ENCODE measurements around the gene RELA. TPM values are rescaled to one million over a fixed set of nuclear protein-coding genes. Genes with fewer than 3 reads are reported as not detected.
A peak's percentile ranks its signal among the peaks of the same experiment; 100 is the strongest.

RELA gene
- total RNA-seq, 1 experiment from 2014 or later = 35.1 TPM

DNA sequence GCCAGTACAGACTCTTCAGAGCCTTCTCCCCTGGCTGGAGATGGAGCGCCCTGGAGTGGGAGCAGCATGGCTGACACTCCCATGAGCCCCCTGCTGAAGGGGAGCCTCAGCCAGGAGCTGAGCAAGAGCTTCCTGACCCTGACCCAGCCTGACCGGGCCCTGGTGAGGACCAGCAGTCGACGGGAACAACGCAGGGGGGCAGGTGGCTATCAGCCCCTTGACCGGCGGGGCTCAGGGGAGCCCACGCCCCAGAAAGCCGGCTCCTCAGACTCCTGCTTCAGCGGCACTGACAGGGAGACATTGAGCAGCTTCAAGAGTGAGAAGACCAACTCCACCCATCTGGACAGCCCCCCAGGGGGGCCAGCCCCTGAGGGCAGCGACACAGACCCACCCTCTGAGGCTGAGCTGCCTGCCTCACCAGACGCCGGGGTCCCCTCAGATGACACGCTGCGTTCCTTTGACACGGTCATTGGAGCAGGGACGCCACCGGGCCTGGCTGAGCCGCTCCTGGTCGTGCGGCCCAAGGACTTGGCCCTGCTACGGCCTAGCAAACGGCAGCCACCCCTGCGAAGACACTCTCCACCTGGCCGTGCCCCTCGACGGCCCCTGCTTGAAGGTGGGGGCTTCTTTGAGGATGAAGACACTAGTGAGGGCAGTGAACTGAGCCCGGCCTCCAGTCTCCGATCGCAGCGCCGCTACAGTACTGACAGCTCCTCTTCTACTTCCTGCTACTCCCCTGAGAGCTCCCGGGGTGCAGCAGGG, 44.5 kb downstream of the RELA start (continued):
- no peak for TF ChIP-seq E2F5 (CRISPR knock-in tag; IDR thresholded peaks at IDR 0.05)
- TF ChIP-seq ELF4 (CRISPR knock-in tag; IDR thresholded peaks at IDR 0.05; ENCODE audit: low read depth) = no peak
- no peak for TF ChIP-seq SMAD4 (CRISPR knock-in tag; IDR thresholded peaks at IDR 0.05)
- TF ChIP-seq NR3C1 (CRISPR knock-in tag; conservative IDR thresholded peaks at IDR 0.05; ENCODE audit: low read depth) = no peak
- TF ChIP-seq, protein P1, sequence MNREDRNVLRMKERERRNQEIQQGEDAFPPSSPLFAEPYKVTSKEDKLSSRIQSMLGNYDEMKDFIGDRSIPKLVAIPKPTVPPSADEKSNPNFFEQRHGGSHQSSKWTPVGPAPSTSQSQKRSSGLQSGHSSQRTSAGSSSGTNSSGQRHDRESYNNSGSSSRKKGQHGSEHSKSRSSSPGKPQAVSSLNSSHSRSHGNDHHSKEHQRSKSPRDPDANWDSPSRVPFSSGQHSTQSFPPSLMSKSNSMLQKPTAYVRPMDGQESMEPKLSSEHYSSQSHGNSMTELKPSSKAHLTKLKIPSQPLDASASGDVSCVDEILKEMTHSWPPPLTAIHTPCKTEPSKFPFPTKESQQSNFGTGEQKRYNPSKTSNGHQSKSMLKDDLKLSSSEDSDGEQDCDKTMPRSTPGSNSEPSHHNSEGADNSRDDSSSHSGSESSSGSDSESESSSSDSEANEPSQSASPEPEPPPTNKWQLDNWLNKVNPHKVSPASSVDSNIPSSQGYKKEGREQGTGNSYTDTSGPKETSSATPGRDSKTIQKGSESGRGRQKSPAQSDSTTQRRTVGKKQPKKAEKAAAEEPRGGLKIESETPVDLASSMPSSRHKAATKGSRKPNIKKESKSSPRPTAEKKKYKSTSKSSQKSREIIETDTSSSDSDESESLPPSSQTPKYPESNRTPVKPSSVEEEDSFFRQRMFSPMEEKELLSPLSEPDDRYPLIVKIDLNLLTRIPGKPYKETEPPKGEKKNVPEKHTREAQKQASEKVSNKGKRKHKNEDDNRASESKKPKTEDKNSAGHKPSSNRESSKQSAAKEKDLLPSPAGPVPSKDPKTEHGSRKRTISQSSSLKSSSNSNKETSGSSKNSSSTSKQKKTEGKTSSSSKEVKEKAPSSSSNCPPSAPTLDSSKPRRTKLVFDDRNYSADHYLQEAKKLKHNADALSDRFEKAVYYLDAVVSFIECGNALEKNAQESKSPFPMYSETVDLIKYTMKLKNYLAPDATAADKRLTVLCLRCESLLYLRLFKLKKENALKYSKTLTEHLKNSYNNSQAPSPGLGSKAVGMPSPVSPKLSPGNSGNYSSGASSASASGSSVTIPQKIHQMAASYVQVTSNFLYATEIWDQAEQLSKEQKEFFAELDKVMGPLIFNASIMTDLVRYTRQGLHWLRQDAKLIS (CRISPR knock-in tag; IDR thresholded peaks at IDR 0.05; ENCODE audit: borderline replicate concordance) = no peak
- TF ChIP-seq, protein P2, sequence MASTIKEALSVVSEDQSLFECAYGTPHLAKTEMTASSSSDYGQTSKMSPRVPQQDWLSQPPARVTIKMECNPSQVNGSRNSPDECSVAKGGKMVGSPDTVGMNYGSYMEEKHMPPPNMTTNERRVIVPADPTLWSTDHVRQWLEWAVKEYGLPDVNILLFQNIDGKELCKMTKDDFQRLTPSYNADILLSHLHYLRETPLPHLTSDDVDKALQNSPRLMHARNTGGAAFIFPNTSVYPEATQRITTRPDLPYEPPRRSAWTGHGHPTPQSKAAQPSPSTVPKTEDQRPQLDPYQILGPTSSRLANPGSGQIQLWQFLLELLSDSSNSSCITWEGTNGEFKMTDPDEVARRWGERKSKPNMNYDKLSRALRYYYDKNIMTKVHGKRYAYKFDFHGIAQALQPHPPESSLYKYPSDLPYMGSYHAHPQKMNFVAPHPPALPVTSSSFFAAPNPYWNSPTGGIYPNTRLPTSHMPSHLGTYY (CRISPR knock-in tag; IDR thresholded peaks at IDR 0.05) = no peak
- TF ChIP-seq, protein P3, sequence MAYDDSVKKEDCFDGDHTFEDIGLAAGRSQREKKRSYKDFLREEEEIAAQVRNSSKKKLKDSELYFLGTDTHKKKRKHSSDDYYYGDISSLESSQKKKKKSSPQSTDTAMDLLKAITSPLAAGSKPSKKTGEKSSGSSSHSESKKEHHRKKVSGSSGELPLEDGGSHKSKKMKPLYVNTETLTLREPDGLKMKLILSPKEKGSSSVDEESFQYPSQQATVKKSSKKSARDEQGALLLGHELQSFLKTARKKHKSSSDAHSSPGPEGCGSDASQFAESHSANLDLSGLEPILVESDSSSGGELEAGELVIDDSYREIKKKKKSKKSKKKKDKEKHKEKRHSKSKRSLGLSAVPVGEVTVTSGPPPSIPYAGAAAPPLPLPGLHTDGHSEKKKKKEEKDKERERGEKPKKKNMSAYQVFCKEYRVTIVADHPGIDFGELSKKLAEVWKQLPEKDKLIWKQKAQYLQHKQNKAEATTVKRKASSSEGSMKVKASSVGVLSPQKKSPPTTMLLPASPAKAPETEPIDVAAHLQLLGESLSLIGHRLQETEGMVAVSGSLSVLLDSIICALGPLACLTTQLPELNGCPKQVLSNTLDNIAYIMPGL (CRISPR knock-in tag; IDR thresholded peaks at IDR 0.05) = no peak
- TF ChIP-seq, protein P4, sequence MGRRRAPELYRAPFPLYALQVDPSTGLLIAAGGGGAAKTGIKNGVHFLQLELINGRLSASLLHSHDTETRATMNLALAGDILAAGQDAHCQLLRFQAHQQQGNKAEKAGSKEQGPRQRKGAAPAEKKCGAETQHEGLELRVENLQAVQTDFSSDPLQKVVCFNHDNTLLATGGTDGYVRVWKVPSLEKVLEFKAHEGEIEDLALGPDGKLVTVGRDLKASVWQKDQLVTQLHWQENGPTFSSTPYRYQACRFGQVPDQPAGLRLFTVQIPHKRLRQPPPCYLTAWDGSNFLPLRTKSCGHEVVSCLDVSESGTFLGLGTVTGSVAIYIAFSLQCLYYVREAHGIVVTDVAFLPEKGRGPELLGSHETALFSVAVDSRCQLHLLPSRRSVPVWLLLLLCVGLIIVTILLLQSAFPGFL (CRISPR knock-in tag; IDR thresholded peaks at IDR 0.05; ENCODE audit: borderline replicate concordance) = no peak
- TF ChIP-seq, protein P5, sequence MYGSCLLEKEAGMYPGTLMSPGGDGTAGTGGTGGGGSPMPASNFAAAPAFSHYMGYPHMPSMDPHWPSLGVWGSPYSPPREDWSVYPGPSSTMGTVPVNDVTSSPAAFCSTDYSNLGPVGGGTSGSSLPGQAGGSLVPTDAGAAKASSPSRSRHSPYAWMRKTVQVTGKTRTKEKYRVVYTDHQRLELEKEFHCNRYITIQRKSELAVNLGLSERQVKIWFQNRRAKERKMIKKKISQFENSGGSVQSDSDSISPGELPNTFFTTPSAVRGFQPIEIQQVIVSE (CRISPR knock-in tag; IDR thresholded peaks at IDR 0.05; ENCODE audit: borderline replicate concordance) = no peak
- TF ChIP-seq CREM (CRISPR knock-in tag; IDR thresholded peaks at IDR 0.05) = no peak
- no peak for TF ChIP-seq ZNF219 (CRISPR knock-in tag; IDR thresholded peaks at IDR 0.05; ENCODE audit: borderline replicate concordance)

DNA sequence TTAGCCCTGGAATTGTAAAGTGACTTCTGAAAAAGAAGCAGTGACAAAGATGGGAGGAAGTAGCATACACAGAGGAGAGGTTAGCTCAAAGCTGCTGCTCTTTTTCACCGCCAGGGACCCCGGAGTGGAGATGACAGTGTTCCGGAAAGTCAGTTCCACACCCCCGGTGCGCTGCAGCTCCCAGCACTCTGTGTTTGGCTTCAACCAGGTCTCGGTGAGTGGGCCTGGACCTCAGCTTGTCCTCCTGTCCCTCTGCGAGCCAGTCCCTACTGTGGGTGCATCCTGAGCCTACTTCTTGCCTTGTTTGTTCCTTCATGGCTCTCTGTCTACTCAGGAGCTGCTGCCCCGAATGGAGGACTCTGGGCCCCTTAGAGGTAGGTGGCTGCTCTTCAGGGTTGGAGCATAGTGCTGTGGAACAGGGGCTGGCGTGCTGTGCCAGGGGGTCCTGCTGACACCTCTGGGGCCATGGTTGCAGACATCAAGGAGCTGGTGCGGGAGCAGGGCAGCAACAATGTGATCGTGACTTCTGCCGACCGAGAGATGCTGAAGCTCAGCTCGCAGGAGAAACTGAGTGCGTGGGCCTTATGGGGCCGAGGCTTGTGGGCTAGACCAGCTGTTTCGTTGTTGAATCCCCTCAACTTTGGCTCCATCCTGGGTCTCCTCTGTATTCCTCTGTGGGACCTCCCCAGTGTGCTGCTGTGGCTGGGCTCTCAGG, 45.4 kb downstream of the RELA start:
- no peaks in the 10 kb centered on the region for H3K9me3 Mint-ChIP-seq
- H3K4me3 Mint-ChIP-seq = peak overlapping the region; percentile 94
- ATAC-seq = no peak
- H3K36me3 Mint-ChIP-seq = peaks cover 13% of the 10 kb centered on the region
- ChIA-PET POLR2A (no interaction called here), CTCF (interaction anchor here (1.0 to 2.0 kb wide), 2 partner anchors 9 to 24 kb away, joined by 3 to 6 read pairs; no protein-coding TSS in a partner anchor)
- H3K27ac Mint-ChIP-seq = no peak overlapping the region
- no peak for DNase-seq (ENCODE audit: low spot score)
- H3K27me3 Mint-ChIP-seq (ENCODE audit: low read depth) = no peaks in the 10 kb centered on the region; the same call in 1 of the 2 replicates
- peaks cover 16% of the 10 kb centered on the region for H3K4me1 Mint-ChIP-seq
- TF ChIP-seq ZNF232 (CRISPR knock-in tag; IDR thresholded peaks at IDR 0.05) = no peak
- no peak for TF ChIP-seq NFYB (CRISPR knock-in tag; conservative IDR thresholded peaks at IDR 0.05; ENCODE audit: low read depth)
- no peak for TF ChIP-seq IRF1 (CRISPR knock-in tag; IDR thresholded peaks at IDR 0.05)
- TF ChIP-seq KAT7 (CRISPR knock-in tag; IDR thresholded peaks at IDR 0.05; ENCODE audit: borderline replicate concordance) = no peak
- no peak for TF ChIP-seq FOXP1 (CRISPR knock-in tag; IDR thresholded peaks at IDR 0.05; ENCODE audit: borderline replicate concordance)
- TF ChIP-seq, protein P6, sequence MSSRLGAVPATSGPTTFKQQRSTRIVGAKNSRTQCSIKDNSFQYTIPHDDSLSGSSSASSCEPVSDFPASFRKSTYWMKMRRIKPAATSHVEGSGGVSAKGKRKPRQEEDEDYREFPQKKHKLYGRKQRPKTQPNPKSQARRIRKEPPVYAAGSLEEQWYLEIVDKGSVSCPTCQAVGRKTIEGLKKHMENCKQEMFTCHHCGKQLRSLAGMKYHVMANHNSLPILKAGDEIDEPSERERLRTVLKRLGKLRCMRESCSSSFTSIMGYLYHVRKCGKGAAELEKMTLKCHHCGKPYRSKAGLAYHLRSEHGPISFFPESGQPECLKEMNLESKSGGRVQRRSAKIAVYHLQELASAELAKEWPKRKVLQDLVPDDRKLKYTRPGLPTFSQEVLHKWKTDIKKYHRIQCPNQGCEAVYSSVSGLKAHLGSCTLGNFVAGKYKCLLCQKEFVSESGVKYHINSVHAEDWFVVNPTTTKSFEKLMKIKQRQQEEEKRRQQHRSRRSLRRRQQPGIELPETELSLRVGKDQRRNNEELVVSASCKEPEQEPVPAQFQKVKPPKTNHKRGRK (CRISPR knock-in tag; IDR thresholded peaks at IDR 0.05; ENCODE audit: borderline replicate concordance) = no peak
- no peak for TF ChIP-seq FOXJ3 (CRISPR knock-in tag; IDR thresholded peaks at IDR 0.05; ENCODE audit: borderline replicate concordance)
- TF ChIP-seq, protein P7, sequence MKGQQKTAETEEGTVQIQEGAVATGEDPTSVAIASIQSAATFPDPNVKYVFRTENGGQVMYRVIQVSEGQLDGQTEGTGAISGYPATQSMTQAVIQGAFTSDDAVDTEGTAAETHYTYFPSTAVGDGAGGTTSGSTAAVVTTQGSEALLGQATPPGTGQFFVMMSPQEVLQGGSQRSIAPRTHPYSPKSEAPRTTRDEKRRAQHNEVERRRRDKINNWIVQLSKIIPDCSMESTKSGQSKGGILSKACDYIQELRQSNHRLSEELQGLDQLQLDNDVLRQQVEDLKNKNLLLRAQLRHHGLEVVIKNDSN (CRISPR knock-in tag; IDR thresholded peaks at IDR 0.05) = no peak
- TF ChIP-seq CREM (CRISPR knock-in tag; IDR thresholded peaks at IDR 0.05) = no peak

Measured in WTC11 (cell line).